HepG2 (cell line): ENCODE measurements around the gene MORN1. TPM values are rescaled to one million over a fixed set of nuclear protein-coding genes. Genes with fewer than 3 reads are reported as not detected.

Experiments
- ATAC-seq: fragments of 200-7000 bp; cut with Tn5 transposase; 3 replicates; pipeline ENCODE4 v1.9.1; 2020; ENCODE audit warnings: mild to moderate bottlenecking, moderate library complexity
- BruUV-seq: library from RNA; stranded (reverse); fragments of 400-500 nt; replicated peaks from 2 replicates; lab custom pipeline; 2021; lab: Mats Ljungman, UMichigan
- CTCF ChIA-PET: fragments of 300-600 bp; formaldehyde crosslinking; extraction: SDS; loops from one replicate; lab custom pipeline; 2021; ENCODE audit warnings: low total read pairs, inconsistent platforms, low intra/inter-chr PET ratio; lab: Yijun Ruan, JAX
- POLR2A ChIA-PET: fragments of 350-600 bp; sonication (Branson Sonifier 250); formaldehyde crosslinking; loops from one replicate; lab custom pipeline; 2020; ENCODE audit warnings: antibody characterized with exemption, inconsistent platforms; lab: Yijun Ruan, JAX
- DNase-seq: peaks from one replicate; pipeline ENCODE4 v3.0.0-alpha.2; 2015; ENCODE audit warnings: low spot score
- FAIRE-seq: peaks from 3 replicates; lab custom pipeline; 2011; peaks lifted over from hg19 to GRCh38; lab: Jason Lieb, UNC
- H2AFZ ChIP-seq: one replicate; pipeline ENCODE4 v1.6.1; 2011; ENCODE audit warnings: low read length, inconsistent platforms
- H3K27ac ChIP-seq: fragments of 300-600 bp; 3 replicates; pipeline ENCODE4 v1.8.0; 2011; ENCODE audit warnings: mixed run types, mild to moderate bottlenecking, mixed read lengths, low read length, inconsistent platforms; ENCODE audit not compliant: insufficient read depth; ENCODE audit errors: extremely low read length
- H3K27me3 ChIP-seq, 2 experiments: fragments of 200-600 bp in 1 of 2; 2 replicates in 1 of 2; 3 replicates in 1 of 2; pipeline versions ENCODE4 v1.6.0 to v1.8.0; 2011; ENCODE audit warnings: low read length in 2 of 2, mild to moderate bottlenecking in 2 of 2, moderate library complexity in 2 of 2, inconsistent platforms in 1 of 2; ENCODE audit not compliant: insufficient read depth in 2 of 2, control insufficient read depth in 1 of 2
- H3K36me3 ChIP-seq, 2 experiments: fragments of 200-600 bp in 1 of 2; replicated peaks in 1 of 2; 2 replicates in 1 of 2; 3 replicates in 1 of 2; pipeline versions ENCODE4 v1.5.1 to v1.8.0; 2011; ENCODE audit warnings: low read length in 2 of 2, inconsistent platforms in 1 of 2; ENCODE audit not compliant: insufficient read depth in 2 of 2, control insufficient read depth in 1 of 2
- H3K4me1 ChIP-seq: 2 replicates; pipeline ENCODE4 v1.5.1; 2012; ENCODE audit warnings: low read length, inconsistent platforms; ENCODE audit not compliant: insufficient read depth
- H3K4me2 ChIP-seq: 2 replicates; pipeline ENCODE4 v1.6.0; 2011; ENCODE audit warnings: low read depth, low read length, inconsistent platforms
- H3K4me3 ChIP-seq, 3 experiments: fragments of 200-600 bp in 1 of 3; sonication (generic), shearing (Covaris generic) in 1 of 3; replicated peaks in 1 of 3; 2 replicates each; pipeline ENCODE4 v1.5.1; 2011 to 2016; ENCODE audit warnings: low read length in 3 of 3, inconsistent platforms in 2 of 3, low read depth in 2 of 3, mild to moderate bottlenecking in 2 of 3, control low read depth in 1 of 3, mixed read lengths in 1 of 3; ENCODE audit not compliant: insufficient read depth in 1 of 3
- H3K79me2 ChIP-seq: one replicate; pipeline ENCODE4 v1.6.1; 2011; ENCODE audit warnings: low read length, inconsistent platforms; ENCODE audit not compliant: insufficient read depth
- H3K9ac ChIP-seq: 2 replicates; pipeline ENCODE4 v1.6.0; 2011; ENCODE audit warnings: mild to moderate bottlenecking, low read depth, low read length, inconsistent platforms; ENCODE audit not compliant: insufficient read depth
- H3K9me3 ChIP-seq: 2 replicates; pipeline ENCODE4 v1.5.1; 2012; ENCODE audit warnings: mild to moderate bottlenecking, low read length
- H4K20me1 ChIP-seq: 2 replicates; pipeline ENCODE4 v1.6.0; 2011; ENCODE audit warnings: inconsistent platforms, mild to moderate bottlenecking, low read length, moderate library complexity; ENCODE audit not compliant: insufficient read depth
- ARID3A ChIP-seq: IDR thresholded peaks from 2 replicates; pipeline ENCODE4 v1.6.1; 2012; ENCODE audit warnings: low read depth, low read length, improper control_type of control experiment
- IKZF4 ChIP-seq: sonication (generic); formaldehyde crosslinking; IDR thresholded peaks from 2 replicates; pipeline ENCODE4 v1.5.1; 2020; ENCODE audit warnings: borderline replicate concordance, mild to moderate bottlenecking, low read depth, missing genetic modification reagents; ENCODE audit errors: not compliant biosample characterization
- NR2F1 ChIP-seq, 2 experiments: fragments of 450-650 bp in 1 of 2; formaldehyde crosslinking in 1 of 2; IDR thresholded peaks; 2 replicates each; pipeline versions ENCODE4 v1.5.0 to v1.6.1; 2016 to 2020; ENCODE audit warnings: mild to moderate bottlenecking in 1 of 2, missing compliant biosample characterization in 1 of 2, missing genetic modification reagents in 1 of 2, moderate library complexity in 1 of 2
- PAXIP1 ChIP-seq: sonication (generic); formaldehyde crosslinking; conservative IDR thresholded peaks from 2 replicates; pipeline ENCODE4 v1.4.0; 2020; ENCODE audit warnings: mild to moderate bottlenecking, missing genetic modification reagents, moderate library complexity
- REXO4 ChIP-seq: sonication (generic); formaldehyde crosslinking; IDR thresholded peaks from 2 replicates; pipeline ENCODE4 v1.8.0; 2022; ENCODE audit warnings: missing genetic modification reagents, mild to moderate bottlenecking, borderline replicate concordance
- ZNF180 ChIP-seq: sonication (generic); formaldehyde crosslinking; IDR thresholded peaks from 2 replicates; pipeline ENCODE4 v1.4.0; 2020; ENCODE audit warnings: low read depth, missing genetic modification reagents, borderline replicate concordance
- ZNF253 ChIP-seq: sonication (generic); formaldehyde crosslinking; IDR thresholded peaks from 2 replicates; pipeline ENCODE4 v1.8.0; 2022; ENCODE audit warnings: mild to moderate bottlenecking, missing genetic modification reagents, borderline replicate concordance
- ZNF33B ChIP-seq: sonication (generic); formaldehyde crosslinking; IDR thresholded peaks from 2 replicates; pipeline ENCODE4 v1.5.1; 2020; ENCODE audit warnings: mild to moderate bottlenecking, missing genetic modification reagents
- ZNF430 ChIP-seq: sonication (generic); formaldehyde crosslinking; IDR thresholded peaks from 2 replicates; pipeline ENCODE4 v1.9.0; 2021; ENCODE audit warnings: mild to moderate bottlenecking, missing genetic modification reagents
- ZNF543 ChIP-seq: sonication (generic); formaldehyde crosslinking; IDR thresholded peaks from 2 replicates; pipeline ENCODE4 v1.4.0; 2020; ENCODE audit warnings: mild to moderate bottlenecking, missing genetic modification reagents
- WGBS: methylation state at CpG from one replicate; pipeline ENCODE4 v1.1.6; 2017; ENCODE audit warnings: low lambda C conversion rate; 5-methylcytosine and 5-hydroxymethylcytosine counted together
- in situ Hi-C: cut with HindIII; loops from 2 replicates; pipeline ENCODE4 v1.10.0; 2017; ENCODE audit warnings: low pct_unique_long_range_greater_than_20kb; ENCODE audit not compliant: extremely low pct_ligation_motif_present
- intact Hi-C: fragments of 100-400 bp; cut with micrococcal nuclease; formaldehyde crosslinking; loops from one replicate; pipeline ENCODE4 v1.10.0; 2022; ENCODE audit not compliant: unreplicated experiment
- polyA plus RNA-seq, 8 experiments: library from polyadenylated mRNA; depleted of rRNA in 3 of 8; stranded (reverse) in 7 of 8; unstranded in 1 of 8; fragments of >200 nt; fragmentation: Illumina TruSeq in 4 of 8; extraction: Trizol in 4 of 8; gene quantifications; 2 replicates each; pipeline versions ENCODE4 v1.2.1 to v1.2.3, GENCODE V29; 2011 to 2016; ENCODE audit warnings: low read depth in 4 of 8, missing spikeins in 1 of 8, mixed read lengths in 1 of 8; ENCODE audit not compliant: insufficient read depth in 1 of 8
- total RNA-seq, 5 experiments: library from RNA; depleted of rRNA; stranded (reverse); fragments of >200 nt; fragmentation: Illumina TruSeq; extraction: Trizol; gene quantifications; 2 replicates each; pipeline ENCODE4 v1.2.3, GENCODE V29; 2016; ENCODE audit warnings: low read depth in 1 of 5
- TF ChIP-seq, protein P1 (sequence below): sonication (generic); formaldehyde crosslinking; IDR thresholded peaks from 2 replicates; pipeline ENCODE4 v1.8.0; 2022; ENCODE audit warnings: mild to moderate bottlenecking, missing genetic modification reagents, moderate library complexity
- TF ChIP-seq, protein P2 (sequence below): sonication (generic); formaldehyde crosslinking; IDR thresholded peaks from 2 replicates; pipeline ENCODE4 v1.5.0; 2020; ENCODE audit warnings: missing genetic modification reagents
- TF ChIP-seq, protein P3 (sequence below): sonication (generic); formaldehyde crosslinking; IDR thresholded peaks from 2 replicates; pipeline ENCODE4 v1.8.1; 2023; ENCODE audit warnings: mild to moderate bottlenecking, missing genetic modification reagents

Gene MORN1
- total and polyA plus RNA-seq, 2 of the 13 experiments (the other 11 are each of a cell fraction or from before 2014, with no cell fraction given) = 3.1 to 6.5 TPM

- Histone ChIP-seq H3K27ac (no peak overlapping the region), H4K20me1 (peaks cover 58% of the 10 kb centered on the region), H3K9ac (no peak overlapping the region), H3K36me3 (peaks cover 4% of the 10 kb centered on the region in 2 experiments; a peak in 2 of 5 replicates), H3K9me3 (no peaks in the 10 kb centered on the region), H3K27me3 (no peaks in the 10 kb centered on the region), H3K79me2 (peaks cover 84% of the 10 kb centered on the region), H2AFZ (no peak overlapping the region), H3K4me1 (no peaks in the 10 kb centered on the region), H3K4me3 (no peak overlapping the region), H3K4me2 (no peak overlapping the region)
- intact Hi-C loops (no loop called here), in situ Hi-C loops (no loop called here)
- FAIRE-seq = no peak
- TF ChIP-seq IKZF4 (CRISPR knock-in tag) = no peak
- TF ChIP-seq ZNF180 = no peak
- no peak for TF ChIP-seq PAXIP1
- no peak for TF ChIP-seq ZNF33B (CRISPR knock-in tag)
- TF ChIP-seq, protein P1, sequence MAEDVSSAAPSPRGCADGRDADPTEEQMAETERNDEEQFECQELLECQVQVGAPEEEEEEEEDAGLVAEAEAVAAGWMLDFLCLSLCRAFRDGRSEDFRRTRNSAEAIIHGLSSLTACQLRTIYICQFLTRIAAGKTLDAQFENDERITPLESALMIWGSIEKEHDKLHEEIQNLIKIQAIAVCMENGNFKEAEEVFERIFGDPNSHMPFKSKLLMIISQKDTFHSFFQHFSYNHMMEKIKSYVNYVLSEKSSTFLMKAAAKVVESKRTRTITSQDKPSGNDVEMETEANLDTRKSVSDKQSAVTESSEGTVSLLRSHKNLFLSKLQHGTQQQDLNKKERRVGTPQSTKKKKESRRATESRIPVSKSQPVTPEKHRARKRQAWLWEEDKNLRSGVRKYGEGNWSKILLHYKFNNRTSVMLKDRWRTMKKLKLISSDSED (CRISPR knock-in tag) = no peak
- TF ChIP-seq ZNF543 (CRISPR knock-in tag) = no peak
- no peak for TF ChIP-seq ZNF430
- no peak for TF ChIP-seq NR2F1 (CRISPR knock-in tag; IDR thresholded peaks at IDR 0.05)
- TF ChIP-seq, protein P2, sequence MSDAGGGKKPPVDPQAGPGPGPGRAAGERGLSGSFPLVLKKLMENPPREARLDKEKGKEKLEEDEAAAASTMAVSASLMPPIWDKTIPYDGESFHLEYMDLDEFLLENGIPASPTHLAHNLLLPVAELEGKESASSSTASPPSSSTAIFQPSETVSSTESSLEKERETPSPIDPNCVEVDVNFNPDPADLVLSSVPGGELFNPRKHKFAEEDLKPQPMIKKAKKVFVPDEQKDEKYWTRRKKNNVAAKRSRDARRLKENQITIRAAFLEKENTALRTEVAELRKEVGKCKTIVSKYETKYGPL (CRISPR knock-in tag) = no peak
- TF ChIP-seq ARID3A = no peak
- TF ChIP-seq, protein P3, sequence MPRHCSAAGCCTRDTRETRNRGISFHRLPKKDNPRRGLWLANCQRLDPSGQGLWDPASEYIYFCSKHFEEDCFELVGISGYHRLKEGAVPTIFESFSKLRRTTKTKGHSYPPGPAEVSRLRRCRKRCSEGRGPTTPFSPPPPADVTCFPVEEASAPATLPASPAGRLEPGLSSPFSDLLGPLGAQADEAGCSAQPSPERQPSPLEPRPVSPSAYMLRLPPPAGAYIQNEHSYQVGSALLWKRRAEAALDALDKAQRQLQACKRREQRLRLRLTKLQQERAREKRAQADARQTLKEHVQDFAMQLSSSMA = no peak
- TF ChIP-seq REXO4 (CRISPR knock-in tag) = no peak
- TF ChIP-seq ZNF253 (CRISPR knock-in tag) = no peak
- WGBS = 96% methylated on average over 18 of the region's 18 CpGs
- ChIA-PET POLR2A (no interaction called here), CTCF (no interaction called here)
- ATAC-seq = no peak
- DNase-seq = no peak
- no TSS peak for BruUV-seq
Observed at GRCh38 chr1:2296614-2297013, 94.7 kb downstream of the MORN1 start.
